G401.6 (cell line): Measurements from ENCODE around the gene TTYH3.

Source experiments
- FAIRE-seq: peaks from 2 replicates; lab custom pipeline; 2012; peaks lifted over from hg19 to GRCh38; lab: Jason Lieb, UNC

TTYH3 gene

GRCh38 chr7:2649991-2650390 is 18.2 kb downstream of the TTYH3 start:
- FAIRE-seq = no peak

GRCh38 chr7:2650451-2650850 is 18.7 kb downstream of the TTYH3 start:
- FAIRE-seq = no peak

- peak; percentile 81 for FAIRE-seq
Measured at GRCh38 chr7:2651336-2651735, 19.6 kb downstream of the TTYH3 start.

- no peak for FAIRE-seq
Measured at GRCh38 chr7:2651847-2652735, 20.3 kb downstream of the TTYH3 start.

- no peak for FAIRE-seq
Measured at GRCh38 chr7:2652736-2653060, 20.9 kb downstream of the TTYH3 start.

- no peak for FAIRE-seq
Measured at GRCh38 chr7:2654059-2654458, 22.3 kb downstream of the TTYH3 start.

- FAIRE-seq = no peak
Measured at GRCh38 chr7:2655870-2656614, 24.3 kb downstream of the TTYH3 start.

- FAIRE-seq = no peak
Measured at GRCh38 chr7:2657208-2657607, 25.4 kb downstream of the TTYH3 start.

- no peak for FAIRE-seq
Measured at GRCh38 chr7:2657920-2658671, 26.3 kb downstream of the TTYH3 start.

GRCh38 chr7:2658941-2659340 is 27.2 kb downstream of the TTYH3 start:
- FAIRE-seq = no peak

- no peak for FAIRE-seq
Measured at GRCh38 chr7:2659556-2660358, 28.0 kb downstream of the TTYH3 start.

GRCh38 chr7:2660359-2661095 is 28.7 kb downstream of the TTYH3 start:
- no peak for FAIRE-seq

- no peak for FAIRE-seq
Measured at GRCh38 chr7:2661096-2661449, 29.3 kb downstream of the TTYH3 start.

- no peak for FAIRE-seq
Measured at GRCh38 chr7:2661602-2662272, 30.0 kb downstream of the TTYH3 start.

GRCh38 chr7:2662273-2663120 is 30.7 kb downstream of the TTYH3 start:
- no peak for FAIRE-seq

- FAIRE-seq = no peak
Measured at GRCh38 chr7:2663121-2663886, 31.5 kb downstream of the TTYH3 start.

GRCh38 chr7:2663960-2664359 is 32.2 kb downstream of the TTYH3 start:
- no peak for FAIRE-seq

GRCh38 chr7:2665359-2665791 is 33.6 kb downstream of the TTYH3 start:
- no peak for FAIRE-seq

- no peak for FAIRE-seq
Measured at GRCh38 chr7:2666155-2666554, 34.4 kb downstream of the TTYH3 start.
